ENCODE results near the gene UHRF1.
"Not testable (repeated sequence)": the region's sequence is repeated elsewhere in the genome, so short reads cannot be mapped to it uniquely, and the experiment has no call there.

Gene UHRF1

DNA sequence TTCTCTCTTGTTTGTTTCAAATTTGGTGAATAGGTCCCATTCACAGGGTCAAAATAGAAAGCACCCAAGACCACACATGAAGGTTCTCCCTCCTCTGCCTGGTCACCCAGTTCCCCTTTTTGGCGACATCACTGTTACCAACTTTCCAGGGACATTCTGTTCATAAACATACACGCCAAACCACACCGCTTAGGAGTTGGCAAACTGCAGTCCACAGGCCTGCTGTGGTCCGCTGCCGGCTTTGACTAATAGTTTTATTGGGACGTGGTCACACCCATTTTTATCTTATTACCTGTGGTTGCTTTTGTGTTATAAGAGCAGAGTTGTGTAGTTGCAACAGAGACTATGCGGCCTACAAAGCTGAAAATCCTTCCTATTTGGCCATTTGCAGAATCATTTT is 24.2 kb downstream of the UHRF1 start:
- peak; percentile 69 for DNase-seq (ENCODE audit: low read depth, low spot score)

DNA sequence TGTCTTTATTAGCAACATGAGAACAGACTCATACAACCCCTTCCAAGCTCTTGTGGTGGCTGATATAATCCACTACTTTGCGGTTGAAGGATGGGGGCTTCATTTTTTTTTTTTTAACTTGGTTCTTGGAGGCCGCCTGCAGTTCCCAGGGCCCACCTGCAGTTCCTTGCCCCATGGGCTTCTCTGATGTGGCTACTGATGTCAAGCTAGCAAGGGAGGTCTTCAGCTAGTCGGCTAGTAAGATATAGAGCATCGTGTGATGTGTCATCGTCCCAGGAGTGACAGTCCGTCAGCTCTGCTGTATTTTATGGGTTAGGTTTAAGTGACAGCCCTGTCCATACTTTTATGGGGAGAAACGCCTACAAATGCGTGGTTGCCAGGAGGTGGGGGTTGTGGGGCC is 26.1 kb downstream of the UHRF1 start:
- DNase-seq (ENCODE audit: low read depth, low spot score): no peak

DNA sequence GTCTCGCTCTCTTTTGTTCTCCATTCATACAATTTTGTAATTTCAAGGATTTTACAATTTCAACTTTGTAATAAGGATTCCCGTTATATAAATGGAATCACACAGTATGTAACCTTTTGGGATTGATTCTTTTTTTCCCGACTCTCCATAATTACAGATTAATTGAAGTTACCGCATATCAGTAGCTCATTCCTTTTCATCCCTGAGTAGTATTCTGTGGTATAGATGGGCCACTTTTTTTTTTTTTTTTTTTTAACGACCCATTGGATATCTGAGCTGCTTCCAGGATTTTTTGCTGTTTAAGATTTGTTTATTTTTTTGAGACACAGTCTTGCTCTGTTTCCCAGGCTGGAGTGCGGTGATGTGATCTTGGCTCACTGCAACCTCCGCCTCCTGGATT is 27.8 kb downstream of the UHRF1 start:
- DNase-seq (ENCODE audit: low read depth, low spot score): no peak

DNA sequence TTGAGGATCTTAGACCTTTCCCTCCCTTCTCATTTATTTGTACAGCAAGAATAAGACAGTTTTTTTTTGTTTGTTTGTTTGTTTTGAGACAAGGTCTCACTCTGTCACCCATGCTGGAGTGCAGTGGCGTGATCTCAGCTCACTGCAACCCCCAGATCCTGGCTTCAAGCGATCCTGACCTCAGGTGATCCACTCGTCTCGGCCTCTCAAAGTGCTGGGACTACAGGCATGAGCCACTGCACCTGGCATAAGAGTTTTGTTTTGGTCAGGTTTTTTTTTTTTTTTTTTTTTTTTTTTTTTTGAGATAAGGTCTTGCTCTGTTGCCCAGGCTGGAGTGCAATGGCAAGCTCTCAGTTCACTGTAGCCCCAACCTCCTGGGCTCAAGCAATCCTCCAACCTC is 29.2 kb downstream of the UHRF1 start:
- DNase-seq (ENCODE audit: low read depth, low spot score): not testable (repeated sequence)

DNA sequence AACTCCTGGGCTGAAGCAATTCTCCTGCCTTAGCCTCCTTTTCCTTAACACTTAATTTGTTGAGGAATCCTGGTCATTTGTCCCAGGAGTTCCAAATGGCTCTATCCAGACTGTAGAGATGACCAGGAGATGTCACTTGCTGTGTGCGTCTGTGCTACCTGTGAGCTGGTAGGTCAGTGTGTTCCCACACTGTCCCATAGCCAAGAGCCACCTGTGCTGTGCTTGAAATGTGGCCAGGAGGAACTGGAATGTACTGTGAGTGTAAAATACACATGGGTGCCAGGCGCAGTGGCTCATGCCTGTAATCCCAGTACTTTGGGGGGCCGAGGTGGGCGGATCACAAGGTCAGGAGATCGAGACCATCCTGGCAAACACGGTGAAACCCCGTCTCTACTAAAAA is 30.2 kb downstream of the UHRF1 start:
- DNase-seq (ENCODE audit: low read depth, low spot score): no peak

DNA sequence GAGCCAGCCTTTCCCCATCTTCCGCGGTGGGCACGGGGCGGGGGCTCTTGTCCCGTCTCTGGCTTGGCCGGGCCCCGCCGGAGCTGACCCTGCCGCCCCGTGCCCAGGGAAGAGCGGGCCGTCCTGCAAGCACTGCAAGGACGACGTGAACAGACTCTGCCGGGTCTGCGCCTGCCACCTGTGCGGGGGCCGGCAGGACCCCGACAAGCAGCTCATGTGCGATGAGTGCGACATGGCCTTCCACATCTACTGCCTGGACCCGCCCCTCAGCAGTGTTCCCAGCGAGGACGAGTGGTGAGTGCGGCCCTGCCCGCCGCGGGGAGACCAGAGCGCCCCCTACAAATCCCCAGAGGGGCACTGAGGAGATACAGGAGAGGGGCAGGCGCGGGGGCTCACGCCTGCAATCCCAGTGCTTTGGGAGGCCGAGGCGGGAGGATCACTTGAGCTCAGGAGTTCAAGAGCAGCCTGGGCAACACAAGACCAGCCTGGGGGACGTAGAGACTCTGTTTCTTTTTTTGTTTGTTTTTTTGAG is 32.4 kb downstream of the UHRF1 start:
- not testable (repeated sequence) for DNase-seq (ENCODE audit: low read depth, low spot score)

DNA sequence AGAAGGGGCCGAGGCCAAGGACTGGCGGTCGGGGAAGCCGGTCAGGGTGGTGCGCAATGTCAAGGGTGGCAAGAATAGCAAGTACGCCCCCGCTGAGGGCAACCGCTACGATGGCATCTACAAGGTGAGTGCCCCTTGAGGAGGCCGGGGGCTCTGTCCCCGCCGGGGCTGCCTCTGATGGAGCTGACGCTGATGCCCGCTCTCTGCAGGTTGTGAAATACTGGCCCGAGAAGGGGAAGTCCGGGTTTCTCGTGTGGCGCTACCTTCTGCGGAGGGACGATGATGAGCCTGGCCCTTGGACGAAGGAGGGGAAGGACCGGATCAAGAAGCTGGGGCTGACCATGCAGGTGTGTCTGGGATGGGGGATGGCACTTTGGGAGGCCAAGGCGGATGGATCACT is 41.3 kb downstream of the UHRF1 start:
- not testable (repeated sequence) for DNase-seq (ENCODE audit: low read depth, low spot score)

DNA sequence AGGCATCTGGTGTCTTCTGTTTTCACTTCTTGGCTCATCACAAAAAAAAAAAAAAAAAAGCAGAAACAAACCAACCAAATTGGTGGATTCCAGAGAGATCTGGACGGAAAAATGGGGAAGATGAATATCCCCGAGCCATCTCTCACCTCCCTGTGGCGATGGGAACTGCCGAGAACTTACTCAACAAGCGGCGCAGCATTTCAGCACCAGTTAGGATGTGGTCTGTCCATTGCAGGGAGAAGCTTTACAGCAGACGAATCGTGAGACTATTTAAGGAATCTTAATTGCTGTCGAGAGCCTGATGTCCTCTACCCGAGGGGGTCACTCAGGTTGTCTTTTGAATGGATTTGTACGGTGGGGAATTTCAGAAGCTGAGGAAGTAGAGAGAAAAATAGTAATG is 42.4 kb downstream of the UHRF1 start:
- DNase-seq (ENCODE audit: low read depth, low spot score): no peak

DNA sequence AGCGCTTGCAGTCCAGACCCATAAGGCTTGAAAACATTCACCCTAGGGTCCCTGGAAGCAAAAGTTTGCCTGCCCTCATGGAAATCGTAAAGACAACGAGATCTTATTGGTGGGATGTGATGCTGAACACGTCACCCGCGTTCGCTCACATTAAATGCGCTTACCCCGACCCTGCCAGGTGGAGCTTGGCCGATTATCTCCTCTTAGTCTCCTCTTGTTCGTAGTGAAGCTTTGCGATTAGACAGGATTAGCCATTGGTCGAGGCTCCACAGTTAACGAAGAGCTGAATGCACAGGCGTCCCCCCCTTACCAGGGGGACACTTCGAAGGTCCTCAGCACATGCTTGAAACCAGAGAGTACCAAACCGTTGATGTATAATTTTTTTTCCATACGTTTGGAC is 43.6 kb downstream of the UHRF1 start:
- DNase-seq (ENCODE audit: low read depth, low spot score): no peak

DNA sequence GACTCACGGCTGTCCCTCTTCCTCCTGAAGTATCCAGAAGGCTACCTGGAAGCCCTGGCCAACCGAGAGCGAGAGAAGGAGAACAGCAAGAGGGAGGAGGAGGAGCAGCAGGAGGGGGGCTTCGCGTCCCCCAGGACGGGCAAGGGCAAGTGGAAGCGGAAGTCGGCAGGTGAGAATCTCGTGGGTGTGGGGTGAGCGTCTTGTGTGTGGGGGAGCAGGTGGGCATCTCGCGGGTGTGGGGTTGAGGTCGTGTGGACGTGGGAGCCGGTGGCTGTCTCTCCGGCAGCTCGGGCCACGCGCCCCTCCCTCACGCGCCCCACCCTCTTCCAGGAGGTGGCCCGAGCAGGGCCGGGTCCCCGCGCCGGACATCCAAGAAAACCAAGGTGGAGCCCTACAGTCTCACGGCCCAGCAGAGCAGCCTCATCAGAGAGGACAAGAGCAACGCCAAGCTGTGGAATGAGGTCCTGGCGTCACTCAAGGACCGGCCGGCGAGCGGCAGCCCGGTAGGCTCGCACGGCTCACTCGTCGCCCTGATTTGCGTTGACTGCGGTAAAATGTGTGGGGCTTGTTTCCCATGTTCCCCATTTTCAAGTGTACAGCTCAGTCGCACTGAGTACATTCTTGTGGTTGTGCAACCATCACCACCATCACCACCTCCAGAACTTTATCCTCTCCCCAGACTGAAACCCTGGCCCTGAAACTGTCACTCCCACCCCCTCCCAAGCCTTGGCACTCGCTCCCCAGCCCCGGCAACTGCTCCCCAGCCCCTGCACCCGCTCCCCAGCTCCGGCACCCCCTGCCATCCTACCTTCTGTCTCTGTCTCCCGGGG is 45.2 kb downstream of the UHRF1 start:
- DNase-seq (ENCODE audit: low read depth, low spot score): not testable (repeated sequence)

DNA sequence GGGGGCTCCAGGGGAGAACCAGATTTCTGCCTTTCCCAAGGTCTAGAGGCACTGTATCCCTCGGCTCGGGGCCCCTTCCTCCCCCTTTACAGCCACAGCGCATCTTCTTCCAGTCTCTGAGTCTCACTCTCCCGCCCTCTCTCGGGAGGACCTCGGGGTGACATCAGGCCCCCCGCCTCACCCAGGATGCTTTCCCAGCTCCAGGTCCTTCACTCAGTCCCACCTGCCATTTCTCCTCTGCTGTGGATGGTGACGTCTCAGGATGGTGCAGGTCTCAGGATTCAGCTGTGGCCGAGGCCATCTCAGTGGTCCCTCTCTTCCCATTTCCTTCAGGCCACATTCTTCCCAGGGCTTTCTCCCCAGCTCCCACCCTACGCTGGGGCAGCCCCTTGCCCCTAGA is 46.0 kb downstream of the UHRF1 start:
- DNase-seq (ENCODE audit: low read depth, low spot score): no peak

DNA sequence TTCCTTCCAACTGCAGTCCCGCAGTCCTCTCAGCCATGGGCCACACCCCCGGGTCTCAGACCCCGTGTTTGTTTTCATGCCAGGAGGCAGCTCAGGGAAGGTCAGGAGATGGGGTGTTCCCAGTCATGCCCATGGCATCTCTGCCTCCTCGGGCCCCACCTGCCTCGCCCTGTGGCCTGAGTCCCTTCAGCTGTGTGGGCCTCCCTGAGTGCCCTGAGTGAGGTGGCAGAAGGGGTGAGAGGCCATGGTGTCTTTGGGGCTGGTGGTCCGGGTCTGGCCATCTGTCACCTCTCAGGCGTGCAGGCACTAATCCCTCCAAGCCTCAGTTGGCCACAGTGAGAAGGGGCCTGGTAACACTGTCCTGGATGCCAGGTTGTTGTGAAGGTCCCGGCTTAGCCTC is 48.7 kb downstream of the UHRF1 start:
- no peak for DNase-seq (ENCODE audit: low read depth, low spot score)

DNA sequence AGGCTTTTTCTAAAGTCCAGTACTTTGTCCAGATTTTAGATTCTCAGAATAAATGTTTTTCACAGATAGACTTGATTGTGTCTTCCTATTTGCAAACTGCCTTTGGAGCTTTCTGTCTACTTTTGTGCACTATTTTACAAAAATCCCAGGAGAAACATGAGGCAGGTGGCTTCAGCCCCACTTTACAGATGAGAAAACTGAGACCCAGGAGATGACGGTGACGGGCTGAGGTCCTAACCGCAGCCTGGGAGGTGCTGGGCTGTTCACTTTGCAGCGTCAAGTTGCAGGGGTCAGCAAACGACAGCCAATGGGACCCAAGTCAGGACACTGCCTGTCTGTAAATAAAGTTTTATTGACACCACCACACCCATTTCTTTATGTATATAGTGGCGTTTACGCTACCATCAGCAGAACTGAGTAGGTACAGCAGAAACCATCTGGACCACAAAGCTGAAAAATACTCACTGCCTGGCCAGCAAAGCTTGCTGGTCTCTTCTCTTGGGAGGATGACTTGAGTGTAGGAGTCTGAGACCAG is 52.9 kb downstream of the UHRF1 start:
- no peak for DNase-seq (ENCODE audit: low read depth, low spot score)

DNA sequence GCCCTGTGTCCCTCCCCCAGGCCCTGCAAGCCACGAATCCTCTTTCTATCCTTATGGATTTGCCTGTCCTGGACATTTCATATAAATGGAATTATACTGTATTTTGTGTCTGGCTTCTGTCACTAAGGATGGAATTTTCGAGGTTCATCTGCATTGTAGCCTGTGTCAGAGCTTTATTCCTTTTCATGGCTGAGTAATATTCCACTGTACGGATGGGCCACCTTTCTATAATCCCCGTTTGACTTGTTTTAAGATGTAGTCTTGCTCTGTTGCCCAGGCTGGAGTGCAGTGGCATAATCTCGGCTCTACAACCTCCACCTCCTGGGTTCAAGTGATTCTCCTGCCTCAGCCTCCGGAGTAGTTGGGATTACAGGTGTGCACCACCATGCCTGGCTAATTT is 55.8 kb downstream of the UHRF1 start:
- DNase-seq (ENCODE audit: low read depth, low spot score): no peak

DNA sequence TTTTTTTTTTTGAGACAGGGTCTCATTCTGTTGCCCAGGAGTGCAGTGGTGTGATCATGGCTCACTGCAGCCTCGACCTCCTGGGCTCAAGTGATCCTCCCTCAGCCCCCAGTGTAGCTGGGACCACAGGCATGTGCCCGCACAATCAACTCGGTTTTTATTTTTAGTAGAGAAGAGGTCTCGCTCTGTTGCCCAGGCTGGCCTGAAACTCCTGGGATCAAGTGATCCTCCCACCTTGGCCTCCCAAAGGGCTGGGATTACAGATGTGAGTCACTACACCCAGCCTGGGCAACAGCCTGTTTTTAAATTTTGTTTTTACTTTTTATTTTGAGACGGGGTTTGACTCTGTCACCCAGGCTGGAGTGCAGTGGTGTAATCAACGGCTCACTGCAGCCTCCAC is 57.3 kb downstream of the UHRF1 start:
- no peak for DNase-seq (ENCODE audit: low read depth, low spot score)

DNA sequence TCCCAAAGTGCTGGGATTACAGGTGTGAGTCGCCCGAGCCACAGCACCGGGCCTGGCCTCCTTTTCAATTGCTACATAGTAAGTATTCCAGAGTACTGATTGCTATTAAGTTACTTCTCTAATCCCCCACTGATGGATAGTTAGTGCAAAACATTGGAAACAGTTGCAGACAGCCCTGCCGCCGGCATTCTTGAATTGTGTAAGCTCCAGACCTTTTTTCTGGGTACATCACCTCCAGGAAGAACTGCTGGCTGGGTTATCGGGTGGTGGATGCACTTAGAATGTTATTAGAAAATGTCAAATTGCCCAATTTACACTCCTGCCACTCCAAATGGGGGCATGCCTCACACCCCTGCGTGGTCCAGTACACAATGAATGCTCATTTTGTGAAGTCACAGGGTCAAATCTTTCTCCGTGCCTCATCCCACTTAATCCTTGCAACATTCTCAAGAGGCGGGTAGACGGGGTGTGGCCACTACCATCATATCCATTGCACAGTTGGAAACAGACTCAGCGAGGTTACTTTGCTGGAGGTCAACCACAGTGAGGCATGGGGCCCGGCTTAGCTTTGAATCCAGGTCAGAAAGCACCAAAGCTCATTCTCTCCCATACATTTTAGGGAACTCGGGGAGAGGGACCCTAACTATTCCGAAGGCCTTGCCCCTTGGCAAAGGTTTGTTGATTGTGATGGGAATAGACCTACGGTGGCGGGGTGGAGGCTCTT is 58.6 kb downstream of the UHRF1 start:
- DNase-seq (ENCODE audit: low read depth, low spot score): no peak

DNA sequence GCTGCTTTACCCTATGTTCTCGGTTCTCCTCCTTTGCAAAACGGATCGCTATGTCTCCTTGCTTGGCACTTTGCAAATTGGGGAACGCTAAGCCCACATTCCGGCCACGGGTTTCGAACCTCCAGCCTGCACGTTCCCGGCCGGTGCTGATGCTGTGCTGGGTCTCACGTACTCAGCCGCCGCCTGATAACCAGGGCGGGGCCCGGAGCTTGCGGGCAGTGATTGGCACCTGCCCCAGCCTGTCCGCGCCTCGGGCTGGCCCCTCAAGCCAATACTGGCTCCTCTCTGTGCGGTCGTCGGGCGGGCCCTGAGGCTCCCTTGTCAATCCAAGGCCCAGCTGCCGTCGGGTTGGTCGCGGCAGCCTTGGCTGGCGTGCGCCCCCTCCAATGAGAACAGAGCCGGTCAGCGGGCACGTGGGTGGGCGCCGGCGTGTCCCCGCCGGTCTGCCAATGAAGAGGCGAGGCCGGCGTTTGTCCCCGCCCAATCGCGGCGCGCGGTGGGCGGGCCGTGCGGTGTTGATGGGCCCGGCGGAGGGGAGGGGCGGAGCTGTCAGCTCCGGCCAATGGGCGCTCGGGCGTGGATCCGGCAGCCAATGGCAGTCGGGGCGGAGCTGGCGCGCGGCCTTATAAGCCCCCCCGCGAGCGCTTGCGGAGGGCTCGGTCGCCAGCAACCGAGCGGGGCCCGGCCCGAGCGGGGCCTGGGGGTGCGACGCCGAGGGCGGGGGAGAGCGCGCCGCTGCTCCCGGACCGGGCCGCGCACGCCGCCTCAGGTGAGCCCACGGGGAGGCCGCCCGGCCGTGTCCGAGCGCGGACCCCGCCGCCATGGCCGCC is 59.4 kb downstream of the UHRF1 start, which contains the start of gene KDM4B:
Gene KDM4B (plus strand): TSS at position 652 of the 830 bp plus-strand sequence. CDS start 63,778 bp downstream, outside the sequence.
- DNase-seq (ENCODE audit: low read depth, low spot score): peak; percentile 100

DNA sequence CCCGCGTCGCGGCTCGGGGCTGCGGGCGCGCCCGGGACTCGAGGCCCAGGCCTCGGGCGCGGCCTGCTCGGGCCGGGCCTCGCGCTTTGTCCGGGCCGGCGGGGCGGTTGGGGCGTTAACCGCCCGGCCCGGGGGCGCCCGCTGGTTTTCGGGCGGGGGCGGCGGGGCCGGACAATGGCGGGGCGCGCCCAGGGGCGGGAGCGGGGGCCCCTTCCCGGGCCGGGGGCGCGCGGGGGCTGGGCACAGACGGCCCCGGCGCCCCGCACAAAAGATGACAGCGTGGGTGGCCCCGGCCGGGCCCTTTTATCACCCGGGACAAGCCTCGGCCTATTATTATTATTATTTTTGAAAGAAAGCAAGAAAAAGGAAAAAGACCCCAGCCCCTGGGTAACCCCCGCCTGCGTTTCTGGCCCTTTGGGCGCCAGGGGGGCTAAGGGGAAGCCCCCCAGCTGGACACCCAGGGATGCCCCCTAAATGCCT is 60.0 kb downstream of the UHRF1 start:
- DNase-seq (ENCODE audit: low read depth, low spot score): no peak

DNA sequence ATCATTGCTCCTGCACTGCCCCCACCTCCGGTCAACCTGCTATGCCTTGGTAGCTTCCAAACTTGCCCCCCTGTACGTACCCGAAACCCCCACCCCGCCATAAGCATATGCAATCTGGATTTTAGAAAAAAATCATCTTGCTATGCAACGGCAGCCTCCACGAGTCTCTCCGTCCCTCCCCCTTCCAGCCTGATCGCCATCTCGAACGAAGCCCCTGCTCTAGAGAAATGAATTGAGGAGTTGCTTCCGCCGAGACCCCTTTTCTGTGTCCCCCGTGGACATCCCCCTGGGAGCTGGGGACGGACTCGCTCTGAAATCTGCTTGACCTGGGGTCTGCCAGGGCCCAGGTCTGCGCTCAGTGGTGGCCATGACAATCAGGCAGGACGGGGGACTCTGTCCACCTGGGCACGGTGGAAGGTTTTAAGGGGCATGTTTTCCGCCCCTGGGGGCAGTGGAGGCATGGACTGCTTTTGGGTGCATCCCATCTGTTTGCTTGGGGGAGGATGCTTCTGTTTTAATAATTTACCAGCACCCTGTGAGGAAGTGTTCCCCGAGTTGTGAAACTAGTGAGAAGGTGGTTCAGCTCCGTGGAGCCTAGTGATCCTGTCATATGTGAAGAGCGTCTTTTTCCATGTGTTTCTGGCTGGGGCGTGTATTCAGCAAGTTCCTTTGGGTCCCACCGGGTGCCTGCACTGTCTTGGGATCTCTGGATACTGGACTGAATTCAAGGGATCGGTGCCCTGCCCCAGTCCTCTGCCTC is 60.7 kb downstream of the UHRF1 start:
- peak; percentile 36 for DNase-seq (ENCODE audit: low read depth, low spot score)

DNA sequence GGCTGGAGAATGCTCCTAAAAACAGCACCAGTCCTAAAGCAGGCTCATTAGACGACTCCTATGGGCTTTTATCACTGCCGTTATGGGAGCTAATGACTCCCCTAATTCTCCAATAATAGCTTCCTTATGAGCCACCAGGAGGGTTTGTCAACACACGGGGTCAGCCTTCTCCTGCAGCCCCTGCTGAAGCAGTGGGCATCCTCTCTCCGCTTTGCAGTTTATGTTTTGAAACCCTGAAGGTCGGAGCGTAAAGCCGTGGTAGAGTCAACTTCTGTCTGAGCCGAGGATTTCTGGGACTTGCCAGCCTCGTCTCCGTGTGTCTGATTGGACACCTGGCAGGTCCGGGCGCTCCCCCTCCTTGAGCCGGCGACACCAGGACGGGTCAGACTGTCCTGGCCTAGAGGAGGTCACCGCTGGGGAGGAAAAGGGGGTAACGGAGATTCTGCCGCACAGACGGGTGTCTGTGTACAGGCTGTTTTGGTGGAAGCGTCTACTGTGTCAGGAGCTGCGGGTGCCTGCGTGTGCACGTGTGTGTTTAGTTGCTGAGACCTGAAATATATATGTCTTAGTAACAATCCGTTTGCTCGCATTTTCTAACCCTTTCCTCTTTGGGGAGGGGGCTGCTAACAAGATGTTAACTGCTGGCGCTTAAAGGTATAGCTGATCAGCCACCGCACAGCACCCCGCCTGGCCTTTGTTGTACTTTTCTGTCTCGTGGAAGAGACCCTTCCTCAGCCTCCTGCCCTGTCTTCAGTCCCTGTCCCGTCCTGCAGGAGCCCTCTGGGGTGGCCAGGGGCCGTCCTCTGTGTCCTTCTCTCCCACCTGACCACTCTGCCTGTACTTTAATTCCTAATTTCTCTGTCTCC is 61.5 kb downstream of the UHRF1 start:
- DNase-seq (ENCODE audit: low read depth, low spot score): peak; percentile 52
